VCaP (cell line): ENCODE results near the gene PPP4R4.
"Not testable (repeated sequence)": the region's sequence is repeated elsewhere in the genome, so short reads cannot be mapped to it uniquely, and the experiment has no call there.

Experiments
- H3K27ac ChIP-seq: fragments of 450-650 bp; 2 replicates; pipeline ENCODE4 v1.5.1; 2017
- CTCF ChIP-seq: fragments of 450-650 bp; conservative IDR thresholded peaks from 2 replicates; pipeline ENCODE4 v1.5.1; 2017; ENCODE audit warnings: mild to moderate bottlenecking, moderate library complexity

PPP4R4 gene

GRCh38 chr14:94244182-94244581 lies 70.1 kb downstream of the PPP4R4 start:
- TF ChIP-seq CTCF: no peak
- H3K27ac ChIP-seq: no peak overlapping the region

- H3K27ac ChIP-seq: not testable (repeated sequence)
Measured at GRCh38 chr14:94264195-94264594, 90.1 kb downstream of the PPP4R4 start.

- no peak overlapping the region for H3K27ac ChIP-seq
- no peak for TF ChIP-seq CTCF
Measured at GRCh38 chr14:94267352-94267751, 93.2 kb downstream of the PPP4R4 start.

GRCh38 chr14:94268582-94268981 lies 94.5 kb downstream of the PPP4R4 start:
- H3K27ac ChIP-seq: not testable (repeated sequence)

DNA sequence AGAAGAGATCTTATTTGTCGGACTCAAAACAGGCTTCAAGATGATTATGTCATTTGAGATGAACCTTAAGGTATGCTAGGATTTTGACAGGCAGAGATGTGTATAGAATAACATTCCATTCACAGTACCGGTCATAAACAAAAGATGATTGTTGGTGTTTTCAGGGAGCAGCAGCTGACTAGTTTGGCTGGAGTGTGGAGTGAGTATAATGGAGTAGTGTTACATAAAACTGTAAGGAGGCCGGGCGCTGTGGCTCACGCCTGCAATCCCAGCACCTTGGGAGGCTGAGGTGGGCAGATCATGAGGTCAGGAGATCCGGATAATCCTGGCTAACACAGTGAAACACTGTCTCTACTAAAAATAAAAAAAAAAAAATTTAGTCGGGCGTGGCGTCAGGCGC lies 95.0 kb downstream of the PPP4R4 start:
- TF ChIP-seq CTCF: no peak
- H3K27ac ChIP-seq: no peak overlapping the region

DNA sequence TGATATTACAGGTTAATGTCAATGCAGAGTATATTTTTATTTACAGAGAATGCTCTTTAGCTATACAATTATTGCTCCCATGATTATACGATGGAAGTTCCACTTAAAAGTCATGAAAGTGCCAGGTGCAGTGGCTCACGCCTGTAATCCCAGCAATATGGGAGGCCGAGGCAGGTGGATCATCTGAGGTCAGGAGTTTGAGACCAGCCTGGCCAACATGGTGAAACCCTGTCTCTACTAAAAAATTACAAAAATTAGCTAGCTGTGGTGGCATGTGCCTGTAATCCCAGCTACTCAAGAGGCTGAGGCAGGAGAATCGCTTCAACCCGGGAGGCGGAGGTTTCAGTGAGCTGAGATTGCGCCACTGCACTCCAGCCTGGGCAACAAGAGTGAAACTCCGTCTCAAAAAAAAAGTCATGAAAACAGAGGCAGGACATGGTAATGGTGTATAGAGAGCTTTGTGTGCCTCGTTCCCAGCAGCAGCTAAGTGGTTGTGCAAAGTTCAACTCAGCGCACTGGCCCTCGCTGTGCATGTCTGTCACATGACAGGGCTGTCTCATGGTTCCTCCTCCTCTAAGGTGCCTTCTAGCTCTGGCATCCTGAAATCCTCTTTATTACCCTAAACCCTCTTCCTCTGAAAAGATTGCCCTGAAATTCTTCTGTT lies 102.9 kb downstream of the PPP4R4 start:
- not testable (repeated sequence) for H3K27ac ChIP-seq

DNA sequence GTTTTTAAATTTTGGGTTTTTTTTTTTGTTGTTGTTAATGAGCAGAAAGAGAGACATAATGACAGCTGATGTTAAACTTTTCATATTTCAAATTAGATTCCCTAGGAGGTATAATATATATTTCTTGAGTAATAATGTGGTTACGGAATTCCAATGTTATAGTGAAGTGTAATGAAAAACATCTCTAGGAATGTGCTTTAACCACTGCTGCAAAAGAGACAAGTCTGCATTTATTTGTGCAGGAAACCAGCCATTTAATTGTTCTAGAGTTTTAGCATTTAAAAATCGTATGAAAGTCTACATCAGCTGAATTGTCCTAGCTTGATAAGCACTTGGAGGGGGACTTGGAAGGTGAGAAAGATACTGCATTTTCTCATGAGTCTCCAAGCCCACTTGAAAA lies 104.6 kb downstream of the PPP4R4 start:
- H3K27ac ChIP-seq: no peak overlapping the region
- no peak for TF ChIP-seq CTCF

- no peak overlapping the region for H3K27ac ChIP-seq
- no peak for TF ChIP-seq CTCF
Measured at GRCh38 chr14:94282991-94283723, 109.0 kb downstream of the PPP4R4 start.

DNA sequence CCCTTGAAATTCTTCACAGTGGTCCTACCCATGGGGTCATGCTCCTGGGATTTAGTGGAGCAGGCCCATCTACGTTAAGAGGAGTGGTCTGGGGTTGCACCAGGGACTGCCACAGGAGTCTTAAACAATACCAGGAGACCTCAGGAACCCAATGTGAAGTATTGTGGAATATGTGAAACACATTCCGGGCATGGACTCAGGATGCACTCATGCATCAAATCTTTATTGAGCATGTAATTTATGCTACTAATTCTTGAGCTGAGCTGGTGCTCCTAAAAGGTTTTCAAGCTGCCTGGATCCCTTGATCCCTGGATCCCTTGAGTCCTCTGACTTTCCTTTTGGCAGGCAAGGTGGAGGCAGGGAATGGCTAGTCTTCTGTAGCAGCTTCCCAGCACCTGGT lies 110.1 kb downstream of the PPP4R4 start:
- no peak for TF ChIP-seq CTCF
- H3K27ac ChIP-seq: no peak overlapping the region
